Stimulated activated CD8-positive, alpha-beta memory T cell treated with anti-CD3 and anti-CD28 coated beads, Interleukin-7, amount 100 ng/mL, for 48 hours (primary cell): Measurements from ENCODE around the gene TBC1D22B.

Experiments used
- DNase-seq, 2 donors: peaks; one replicate each; pipeline ENCODE4 v3.0.0-alpha.2; 2020; ENCODE audit warnings: low read depth in 1 of 2; ENCODE audit errors: extremely low read depth in 1 of 2

TBC1D22B gene

GRCh38 chr6:37239950-37240713 lies 17.4 kb upstream of the TBC1D22B start:
- DNase-seq: peak; percentile 48 to 85

- no peak for DNase-seq
Measured at GRCh38 chr6:37241131-37241530, 16.4 kb upstream of the TBC1D22B start.

GRCh38 chr6:37241775-37242428 lies 15.7 kb upstream of the TBC1D22B start:
- no peak for DNase-seq

- DNase-seq: no peak
Measured at GRCh38 chr6:37242429-37243052, 15.0 kb upstream of the TBC1D22B start.

GRCh38 chr6:37243131-37243815 lies 14.3 kb upstream of the TBC1D22B start:
- no peak for DNase-seq

GRCh38 chr6:37243816-37244370 lies 13.7 kb upstream of the TBC1D22B start:
- no peak for DNase-seq

- no peak for DNase-seq
Measured at GRCh38 chr6:37244430-37245310, 12.9 kb upstream of the TBC1D22B start.

GRCh38 chr6:37251211-37251780 lies 6.3 kb upstream of the TBC1D22B start:
- no peak for DNase-seq

- DNase-seq: no peak
Measured at GRCh38 chr6:37253486-37254007, 4.0 kb upstream of the TBC1D22B start.

GRCh38 chr6:37254881-37255280 lies 2.7 kb upstream of the TBC1D22B start:
- DNase-seq: no peak

- DNase-seq: no peak
Measured at GRCh38 chr6:37256692-37257319, 766 bp upstream of the TBC1D22B start.

- DNase-seq: no peak
Measured at GRCh38 chr6:37257320-37257633, 295 bp upstream of the TBC1D22B start.

- no peak for DNase-seq
Measured at GRCh38 chr6:37258405-37259105, 983 bp downstream of the TBC1D22B start.

- DNase-seq: no peak
Measured at GRCh38 chr6:37259191-37259590, 1.6 kb downstream of the TBC1D22B start.

- DNase-seq: no peak
Measured at GRCh38 chr6:37260040-37260439, 2.5 kb downstream of the TBC1D22B start.

- no peak for DNase-seq
Measured at GRCh38 chr6:37260444-37260843, 2.9 kb downstream of the TBC1D22B start.

GRCh38 chr6:37261198-37261597 lies 3.6 kb downstream of the TBC1D22B start:
- no peak for DNase-seq

GRCh38 chr6:37262446-37263026 lies 5.0 kb downstream of the TBC1D22B start:
- no peak for DNase-seq
